ENCODE measurements around the gene ABCC8. TPM values are rescaled to one million over a fixed set of nuclear protein-coding genes. Genes with fewer than 3 reads are reported as not detected.

The ABCC8 gene
- total RNA-seq, 6 experiments from 2014 or later: 1.3 to 1.5 TPM; not detected in 4

- H3K27me3 ChIP-seq: no peaks in the 10 kb centered on the region
- 73% methylated on average over 4 of the region's 17 CpGs for WGBS (ENCODE audit: insufficient coverage, low coverage, low lambda C conversion rate, missing lambda C conversion rate)
- H3K4me3 ChIP-seq: no peak overlapping the region
- no peak overlapping the region for H3K27ac ChIP-seq
- intact Hi-C loops (cut with DNase I): no loop called here
- H3K9me3 ChIP-seq: no peaks in the 10 kb centered on the region
- no peak for DNase-seq
- TF ChIP-seq CTCF (IDR thresholded peaks at IDR 0.05) (no peak), POLR2A (IDR thresholded peaks at IDR 0.05) (no peak)
- no peaks in the 10 kb centered on the region for H3K4me1 ChIP-seq
- ATAC-seq: no peak
- no peaks in the 10 kb centered on the region for H3K36me3 ChIP-seq
Observed at GRCh38 chr11:17522655-17523054, 46.0 kb upstream of the ABCC8 start.

- Histone ChIP-seq H3K36me3 (no peaks in the 10 kb centered on the region), H3K27me3 (no peaks in the 10 kb centered on the region), H3K4me3 (no peak overlapping the region), H3K4me1 (no peaks in the 10 kb centered on the region), H3K9me3 (no peaks in the 10 kb centered on the region), H3K27ac (no peak overlapping the region)
- intact Hi-C loops (cut with DNase I): no loop called here
- 78% methylated on average over 7 of the region's 11 CpGs for WGBS (ENCODE audit: insufficient coverage, low coverage, low lambda C conversion rate, missing lambda C conversion rate)
- TF ChIP-seq CTCF (IDR thresholded peaks at IDR 0.05): no peak
- TF ChIP-seq POLR2A (IDR thresholded peaks at IDR 0.05): no peak
- DNase-seq (no peak), ATAC-seq (no peak)
Observed at GRCh38 chr11:17521106-17521900, 44.7 kb upstream of the ABCC8 start.

- no peak for ATAC-seq
- Histone ChIP-seq H3K36me3 (no peaks in the 10 kb centered on the region), H3K27ac (no peak overlapping the region), H3K9me3 (no peaks in the 10 kb centered on the region), H3K4me1 (no peaks in the 10 kb centered on the region), H3K27me3 (no peaks in the 10 kb centered on the region), H3K4me3 (no peak overlapping the region)
- 73% methylated on average over 6 of the region's 7 CpGs for WGBS (ENCODE audit: insufficient coverage, low coverage, low lambda C conversion rate, missing lambda C conversion rate)
- intact Hi-C loops (cut with DNase I): no loop called here
- TF ChIP-seq POLR2A (IDR thresholded peaks at IDR 0.05) (no peak), CTCF (IDR thresholded peaks at IDR 0.05) (no peak)
- no peak for DNase-seq
Observed at GRCh38 chr11:17519061-17519885, 42.6 kb upstream of the ABCC8 start.

- 44% methylated on average over 2 of the region's 2 CpGs for WGBS (ENCODE audit: insufficient coverage, low coverage, low lambda C conversion rate, missing lambda C conversion rate)
- no peaks in the 10 kb centered on the region for H3K9me3 ChIP-seq
- H3K4me3 ChIP-seq: no peak overlapping the region
- intact Hi-C loops (cut with DNase I): no loop called here
- ATAC-seq (no peak), DNase-seq (no peak)
- no peaks in the 10 kb centered on the region for H3K36me3 ChIP-seq
- TF ChIP-seq CTCF (IDR thresholded peaks at IDR 0.05): no peak
- TF ChIP-seq POLR2A (IDR thresholded peaks at IDR 0.05): no peak
- H3K27ac ChIP-seq: no peak overlapping the region
- H3K4me1 ChIP-seq: no peaks in the 10 kb centered on the region
- no peaks in the 10 kb centered on the region for H3K27me3 ChIP-seq
Observed at GRCh38 chr11:17518366-17518765, 41.7 kb upstream of the ABCC8 start.

Measured in right lobe of liver (tissue), 6 donors.